ENCODE measurements around the gene ERVFRD-1.

ERVFRD-1 gene

GRCh38 chr6:11056871-11057270, 54.7 kb downstream of the ERVFRD-1 start (continued):
- TF ChIP-seq INSM2 (tag by site-specific recombination; IDR thresholded peaks at IDR 0.05) = no peak
- no peak for TF ChIP-seq GLI2 (tag by site-specific recombination; IDR thresholded peaks at IDR 0.05; ENCODE audit: borderline replicate concordance, low read depth)

GRCh38 chr6:11055127-11055627, 56.3 kb downstream of the ERVFRD-1 start:
- Histone ChIP-seq H3K4me1 (ENCODE audit: control insufficient read depth, insufficient read depth, low read length) (peaks cover 8% of the 10 kb centered on the region), H3K9me3 (ENCODE audit: control insufficient read depth, insufficient read depth, low read depth, low read length) (no peaks in the 10 kb centered on the region), H3K36me3 (ENCODE audit: control insufficient read depth in 2 of 2, insufficient read depth in 1 of 2, low read length in 2 of 2) (no peaks in the 10 kb centered on the region), H3K27ac (ENCODE audit: extremely low read depth, low read depth, low read length) (no peak overlapping the region), H3K4me3 (ENCODE audit: low read depth, low read length) (no peak overlapping the region)
- CTCF ChIA-PET = interaction anchor here (0.6 to 5.9 kb wide), 10 partner anchors 9 to 441 kb away, joined by 3 to 36 read pairs (median 5); no protein-coding TSS in a partner anchor
- POLR2A ChIA-PET = no interaction called here
- TF ChIP-seq ZNF366 (tag by site-specific recombination; conservative IDR thresholded peaks at IDR 0.05) (no peak), ZSCAN18 (tag by site-specific recombination; IDR thresholded peaks at IDR 0.05) (no peak), ZNF660 (tag by site-specific recombination; IDR thresholded peaks at IDR 0.05) (no peak), ZIC2 (tag by site-specific recombination; IDR thresholded peaks at IDR 0.05) (no peak), ZNF354C (tag by site-specific recombination; IDR thresholded peaks at IDR 0.05; ENCODE audit: borderline replicate concordance, low read depth) (no peak), TRIM28 (IDR thresholded peaks at IDR 0.05; ENCODE audit: borderline replicate concordance, low read length) (no peak), KLF16 (tag by site-specific recombination; IDR thresholded peaks at IDR 0.05) (no peak), PRDM10 (tag by site-specific recombination; IDR thresholded peaks at IDR 0.05) (no peak), ZNF239 (tag by site-specific recombination; IDR thresholded peaks at IDR 0.05) (no peak), MYNN (tag by site-specific recombination; IDR thresholded peaks at IDR 0.05; ENCODE audit: borderline replicate concordance) (no peak), ZNF558 (tag by site-specific recombination; IDR thresholded peaks at IDR 0.05) (no peak), HIC1 (tag by site-specific recombination; IDR thresholded peaks at IDR 0.05) (no peak), PATZ1 (tag by site-specific recombination; IDR thresholded peaks at IDR 0.05) (no peak), SP2 (tag by site-specific recombination; IDR thresholded peaks at IDR 0.05) (no peak), ZBTB21 (tag by site-specific recombination; IDR thresholded peaks at IDR 0.05) (no peak), ZNF529 (tag by site-specific recombination; IDR thresholded peaks at IDR 0.05; ENCODE audit: insufficient replicate concordance) (no peak), ZNF221 (tag by site-specific recombination; IDR thresholded peaks at IDR 0.05; ENCODE audit: borderline replicate concordance) (no peak), TSHZ1 (tag by site-specific recombination; IDR thresholded peaks at IDR 0.05; ENCODE audit: borderline replicate concordance) (no peak), ZNF19 (tag by site-specific recombination; IDR thresholded peaks at IDR 0.05; ENCODE audit: low read depth) (no peak), ZNF10 (tag by site-specific recombination; IDR thresholded peaks at IDR 0.05) (no peak)
